Smooth muscle cell (in vitro differentiated cells): ENCODE data around the gene PTGFRN. TPM values are rescaled to one million over a fixed set of nuclear protein-coding genes. Genes with fewer than 3 reads are reported as not detected.
"Not testable (repeated sequence)": the region's sequence is repeated elsewhere in the genome, so short reads cannot be mapped to it uniquely, and the experiment has no call there.

Experiments
- DNase-seq: peaks from one replicate; lab custom pipeline; 2025; ENCODE audit not compliant: unreplicated experiment; lab: John Stamatoyannopoulos, UW
- H2AFZ ChIP-seq: fragments of 200-600 bp; sonication (generic); 2 replicates; pipeline ENCODE4 v1.6.0; 2016; ENCODE audit warnings: antibody characterized with exemption, low read depth, mild to moderate bottlenecking
- H3F3A ChIP-seq: fragments of 200-600 bp; sonication (generic); 2 replicates; pipeline ENCODE4 v1.6.0; 2017; ENCODE audit warnings: antibody characterized with exemption, low read depth
- H3K27ac ChIP-seq: fragments of 200-600 bp; sonication (generic); 2 replicates; pipeline ENCODE4 v1.5.1; 2016; ENCODE audit warnings: low read depth, mild to moderate bottlenecking
- H3K27me3 ChIP-seq: fragments of 200-600 bp; sonication (generic); 2 replicates; pipeline ENCODE4 v1.6.1; 2016; ENCODE audit warnings: low read depth, mild to moderate bottlenecking
- H3K36me3 ChIP-seq: fragments of 200-600 bp; sonication (generic); 2 replicates; pipeline ENCODE4 v1.5.1; 2016; ENCODE audit warnings: low read depth
- H3K4me1 ChIP-seq: fragments of 200-600 bp; sonication (generic); 2 replicates; pipeline ENCODE4 v1.5.1; 2016; ENCODE audit warnings: low read depth
- H3K4me2 ChIP-seq: fragments of 200-600 bp; sonication (generic); 2 replicates; pipeline ENCODE4 v1.6.0; 2016; ENCODE audit warnings: mild to moderate bottlenecking
- H3K4me3 ChIP-seq: fragments of 200-600 bp; sonication (generic); 2 replicates; pipeline ENCODE4 v1.5.1; 2016; ENCODE audit warnings: mild to moderate bottlenecking
- H3K79me2 ChIP-seq: fragments of 200-600 bp; sonication (generic); 2 replicates; pipeline ENCODE4 v1.6.0; 2016; ENCODE audit warnings: low read depth, mild to moderate bottlenecking
- H3K9ac ChIP-seq: fragments of 200-600 bp; sonication (generic); 2 replicates; pipeline ENCODE4 v1.6.0; 2016; ENCODE audit warnings: low read depth
- H3K9me3 ChIP-seq: fragments of 200-600 bp; sonication (generic); replicated peaks from 2 replicates; pipeline ENCODE4 v1.5.1; 2016; ENCODE audit warnings: low read depth
- H4K20me1 ChIP-seq: fragments of 200-600 bp; sonication (generic); 2 replicates; pipeline ENCODE4 v1.6.0; 2016; ENCODE audit warnings: low read depth
- WGBS: methylation state at CpG from one replicate; pipeline ENCODE4 v1.1.7; 2016; ENCODE audit warnings: low lambda C conversion rate; 5-methylcytosine and 5-hydroxymethylcytosine counted together
- polyA plus RNA-seq: library from polyadenylated mRNA; unstranded; fragments of >200 nt; fragmentation: Nextera tagmentation; extraction: Ambion mirVana; gene quantifications from 2 replicates; pipeline ENCODE4 v1.2.1, GENCODE V29; 2016
- total RNA-seq: library from RNA; depleted of rRNA; stranded (reverse); fragments of >200 nt; gene quantifications from 2 replicates; pipeline ENCODE4 v1.2.3, GENCODE V29; 2014
- TF ChIP-seq, protein P1 (sequence below): fragments of 200-600 bp; sonication (generic); IDR thresholded peaks from 2 replicates; pipeline ENCODE4 v1.5.1; 2017; ENCODE audit warnings: borderline replicate concordance, mild to moderate bottlenecking, antibody characterized with exemption; ENCODE audit not compliant: insufficient read depth, poor library complexity, severe bottlenecking

Gene PTGFRN
- total and polyA plus RNA-seq, 2 experiments from 2014 or later = 64.2 to 97.9 TPM

DNA sequence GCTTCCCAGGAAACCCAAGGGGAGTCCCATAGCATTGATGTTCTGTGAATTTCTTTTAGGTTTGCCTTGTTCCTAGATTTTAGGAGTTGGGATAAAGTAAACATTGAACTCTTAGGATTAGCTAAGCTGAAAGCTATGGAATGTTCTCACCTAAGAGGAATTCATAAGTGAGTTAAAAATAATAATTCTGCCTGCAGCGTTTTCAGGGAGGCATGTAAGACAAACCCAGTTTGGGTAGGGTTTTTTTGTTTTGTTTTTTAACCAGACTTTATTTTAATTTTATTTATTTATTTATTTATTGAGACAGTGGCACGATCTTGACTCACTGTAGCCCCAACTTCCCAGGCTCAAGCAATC is 62.9 kb downstream of the PTGFRN start:
- H3F3A ChIP-seq = no peaks in the 10 kb centered on the region
- H3K9ac ChIP-seq = no peak overlapping the region
- H3K4me2 ChIP-seq = peak overlapping the region; percentile 28
- peaks cover 20% of the 10 kb centered on the region for H3K4me1 ChIP-seq
- H3K79me2 ChIP-seq = peaks cover 4% of the 10 kb centered on the region
- TF ChIP-seq, protein P1, sequence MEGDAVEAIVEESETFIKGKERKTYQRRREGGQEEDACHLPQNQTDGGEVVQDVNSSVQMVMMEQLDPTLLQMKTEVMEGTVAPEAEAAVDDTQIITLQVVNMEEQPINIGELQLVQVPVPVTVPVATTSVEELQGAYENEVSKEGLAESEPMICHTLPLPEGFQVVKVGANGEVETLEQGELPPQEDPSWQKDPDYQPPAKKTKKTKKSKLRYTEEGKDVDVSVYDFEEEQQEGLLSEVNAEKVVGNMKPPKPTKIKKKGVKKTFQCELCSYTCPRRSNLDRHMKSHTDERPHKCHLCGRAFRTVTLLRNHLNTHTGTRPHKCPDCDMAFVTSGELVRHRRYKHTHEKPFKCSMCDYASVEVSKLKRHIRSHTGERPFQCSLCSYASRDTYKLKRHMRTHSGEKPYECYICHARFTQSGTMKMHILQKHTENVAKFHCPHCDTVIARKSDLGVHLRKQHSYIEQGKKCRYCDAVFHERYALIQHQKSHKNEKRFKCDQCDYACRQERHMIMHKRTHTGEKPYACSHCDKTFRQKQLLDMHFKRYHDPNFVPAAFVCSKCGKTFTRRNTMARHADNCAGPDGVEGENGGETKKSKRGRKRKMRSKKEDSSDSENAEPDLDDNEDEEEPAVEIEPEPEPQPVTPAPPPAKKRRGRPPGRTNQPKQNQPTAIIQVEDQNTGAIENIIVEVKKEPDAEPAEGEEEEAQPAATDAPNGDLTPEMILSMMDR = no peak
- 85% methylated on average over 2 of the region's 2 CpGs for WGBS
- no peak overlapping the region for H3K4me3 ChIP-seq
- H4K20me1 ChIP-seq = peaks cover 19% of the 10 kb centered on the region
- H3K36me3 ChIP-seq = peaks cover 11% of the 10 kb centered on the region
- H2AFZ ChIP-seq = no peak overlapping the region
- no peak for DNase-seq
- H3K27ac ChIP-seq = peak overlapping the region; percentile 58
- H3K9me3 ChIP-seq = no peaks in the 10 kb centered on the region
- H3K27me3 ChIP-seq = no peaks in the 10 kb centered on the region

DNA sequence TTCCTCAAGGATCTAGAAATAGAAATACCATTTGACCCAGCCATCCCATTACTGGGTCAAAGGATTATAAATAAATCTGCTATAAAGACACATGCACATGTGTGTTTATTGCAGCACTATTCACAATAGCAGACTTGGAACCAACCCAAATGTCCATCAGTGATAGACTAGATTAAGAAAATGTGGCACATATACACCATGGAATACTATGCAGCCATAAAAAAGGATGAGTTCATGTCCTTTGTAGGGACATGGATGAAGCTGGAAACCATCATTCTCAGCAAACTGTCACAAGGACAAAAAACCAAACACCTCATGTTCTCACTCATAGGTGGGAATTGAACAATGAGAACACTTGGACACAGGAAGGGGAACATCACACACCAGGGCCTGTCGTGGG is 70.6 kb downstream of the PTGFRN start:
- H3F3A ChIP-seq, H3K4me2 ChIP-seq, H3K36me3 ChIP-seq, H4K20me1 ChIP-seq, H3K4me1 ChIP-seq, H3K9me3 ChIP-seq, H3K4me3 ChIP-seq, H2AFZ ChIP-seq, H3K27ac ChIP-seq, H3K9ac ChIP-seq, H3K79me2 ChIP-seq, H3K27me3 ChIP-seq, DNase-seq: not testable (repeated sequence)
- WGBS = 100% methylated on average over 1 of the region's 1 CpG

DNA sequence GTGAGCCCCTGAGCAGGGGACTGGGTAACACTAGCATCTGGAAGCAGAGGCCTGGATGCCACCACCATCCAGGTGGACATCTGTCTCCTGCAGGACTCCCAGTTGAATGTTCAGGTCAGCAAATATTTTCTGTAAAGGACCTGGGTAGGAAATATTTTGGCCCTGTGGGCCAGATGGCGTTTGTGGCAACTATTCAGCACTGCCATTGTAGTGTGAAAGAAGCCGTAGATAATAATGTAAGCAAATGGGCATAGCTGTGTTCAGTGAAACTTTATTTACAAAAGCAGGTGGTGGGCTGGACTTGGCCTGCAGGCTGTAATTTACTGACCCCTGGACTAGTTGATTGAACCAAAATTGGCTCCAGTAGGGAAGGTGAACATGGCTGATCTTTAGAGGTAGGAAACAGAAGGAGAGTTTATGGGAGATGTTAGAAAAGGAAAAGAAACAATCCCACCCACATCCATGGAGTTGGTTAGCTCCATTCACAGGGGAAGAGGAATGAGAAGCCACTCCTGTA is 71.9 kb downstream of the PTGFRN start:
- TF ChIP-seq, protein P1 = no peak
- no peaks in the 10 kb centered on the region for H4K20me1 ChIP-seq
- H3K4me1 ChIP-seq = no peaks in the 10 kb centered on the region
- no peak overlapping the region for H3K4me3 ChIP-seq
- no peaks in the 10 kb centered on the region for H3K36me3 ChIP-seq
- H2AFZ ChIP-seq = no peak overlapping the region
- no peaks in the 10 kb centered on the region for H3K9me3 ChIP-seq
- no peak overlapping the region for H3K4me2 ChIP-seq
- no peaks in the 10 kb centered on the region for H3K27me3 ChIP-seq
- H3K79me2 ChIP-seq = no peaks in the 10 kb centered on the region
- WGBS = 91% methylated on average over 2 of the region's 2 CpGs
- H3K9ac ChIP-seq = no peak overlapping the region
- no peak overlapping the region for H3K27ac ChIP-seq
- no peak for DNase-seq
- H3F3A ChIP-seq = no peaks in the 10 kb centered on the region

DNA sequence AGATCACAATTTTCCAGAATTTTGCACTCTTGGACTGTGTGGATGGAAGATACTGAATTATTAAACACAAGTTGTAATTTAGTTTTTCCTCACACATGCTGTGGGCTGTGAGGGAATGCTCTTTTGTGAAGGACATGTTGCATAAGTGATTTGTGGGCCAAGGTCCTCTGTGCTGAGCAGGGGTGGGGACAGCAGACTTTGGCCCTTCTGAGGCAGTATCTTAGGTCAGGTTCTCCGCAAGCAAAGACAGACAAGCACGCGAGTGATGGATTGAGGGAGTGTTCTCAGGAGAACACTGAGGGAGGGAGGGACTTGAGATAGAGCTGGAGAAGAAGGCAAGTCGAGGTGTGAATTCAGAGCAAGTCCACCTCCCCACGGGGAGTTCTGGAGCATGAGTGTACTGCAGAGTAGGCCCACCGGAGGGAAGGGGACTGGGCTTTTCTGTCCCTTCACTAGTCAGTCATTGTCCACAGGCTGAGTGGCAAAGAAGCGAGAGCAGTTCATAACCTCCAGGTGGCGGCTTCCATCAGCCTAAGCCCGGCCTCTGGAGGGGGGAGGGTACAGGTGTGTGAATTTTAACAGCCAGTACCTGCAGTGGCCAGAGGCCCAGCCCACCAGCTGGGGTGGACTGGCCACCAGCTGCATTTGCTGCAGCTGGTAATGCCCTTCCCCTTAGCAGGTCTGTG is 72.7 kb downstream of the PTGFRN start:
- no peaks in the 10 kb centered on the region for H3K79me2 ChIP-seq
- no peaks in the 10 kb centered on the region for H3K9me3 ChIP-seq
- H2AFZ ChIP-seq = no peak overlapping the region
- H3K36me3 ChIP-seq = no peaks in the 10 kb centered on the region
- no peak overlapping the region for H3K9ac ChIP-seq
- H3K27ac ChIP-seq = no peak overlapping the region
- TF ChIP-seq, protein P1 = no peak
- no peaks in the 10 kb centered on the region for H3K4me1 ChIP-seq
- no peak overlapping the region for H3K4me3 ChIP-seq
- WGBS = 87% methylated on average over 9 of the region's 9 CpGs
- no peak overlapping the region for H3K4me2 ChIP-seq
- no peaks in the 10 kb centered on the region for H4K20me1 ChIP-seq
- H3F3A ChIP-seq = no peaks in the 10 kb centered on the region
- H3K27me3 ChIP-seq = no peaks in the 10 kb centered on the region
- no peak for DNase-seq
